Mucosa of descending colon (tissue), 3 donors: ENCODE data around the gene RASGEF1C. TPM values are rescaled to one million over a fixed set of nuclear protein-coding genes. Genes with fewer than 3 reads are reported as not detected.
"Not testable (repeated sequence)": the region's sequence is repeated elsewhere in the genome, so short reads cannot be mapped to it uniquely, and the experiment has no call there.

Source experiments
- ATAC-seq: fragments of 200-7000 bp; cut with Tn5 transposase; one replicate; pipeline ENCODE4 v1.9.1; 2020; ENCODE audit warnings: mild to moderate bottlenecking, moderate library complexity
- DNase-seq, 3 donors: peaks; one replicate each; pipeline ENCODE4 v3.0.0-alpha.2; 2020
- H3K36me3 ChIP-seq: fragments of 200-600 bp; one replicate; pipeline ENCODE4 v1.8.0; 2021; ENCODE audit warnings: low read depth, mild to moderate bottlenecking
- H3K4me1 ChIP-seq: fragments of 200-600 bp; one replicate; pipeline ENCODE4 v1.8.0; 2021; ENCODE audit warnings: low read depth, mild to moderate bottlenecking
- H3K4me3 ChIP-seq: fragments of 200-600 bp; one replicate; pipeline ENCODE4 v1.8.0; 2021; ENCODE audit warnings: mild to moderate bottlenecking
- H3K9me3 ChIP-seq: fragments of 200-600 bp; one replicate; pipeline ENCODE4 v1.8.0; 2021; ENCODE audit warnings: mild to moderate bottlenecking
- CTCF ChIP-seq: fragments of 200-600 bp; IDR thresholded peaks from one replicate; pipeline ENCODE4 v1.8.0; 2022; ENCODE audit warnings: antibody characterized with exemption, mild to moderate bottlenecking
- intact Hi-C, 2 donors: fragments of 100-400 bp; cut with DNase I in 1 of 2; cut with micrococcal nuclease in 1 of 2; formaldehyde crosslinking; loops; one replicate each; pipeline versions ENCODE4 v1.11.0 to v1.11.1; 2022; cut with DNase I, micrococcal nuclease
- total RNA-seq, 3 donors: library from RNA; stranded (reverse); fragmentation: NEBNext Ultra II Directional in 2 of 3; extraction: Animal tissue kit (Norgen Biotek cat#: 25700) in 2 of 3; gene quantifications; one replicate each; pipeline versions ENCODE4 v1.2.1 to v1.2.4, GENCODE V29; 2021 to 2023
- donor health status: DM: no; HTN: no; CAD: no; lungs with moderate emphysema.
- donor health status: DM: no; HTN: no; CAD: no.
- donor health status: DM: no; HTN: yes; CAD: no.

Gene RASGEF1C
- total RNA-seq, 3 donors from 2014 or later: 0.17 to 1.9 (median 0.65) TPM

- intact Hi-C loops: no loop called here
- DNase-seq: no peak
- ATAC-seq: no peak
- TF ChIP-seq CTCF: no peak
- peaks cover 6% of the 10 kb centered on the region for H3K4me1 ChIP-seq
- no peak overlapping the region for H3K4me3 ChIP-seq
- no peaks in the 10 kb centered on the region for H3K36me3 ChIP-seq
- H3K9me3 ChIP-seq: no peaks in the 10 kb centered on the region
These were observed 2.7 kb upstream of the RASGEF1C start for GRCh38 chr5:180211761-180212035.

DNA sequence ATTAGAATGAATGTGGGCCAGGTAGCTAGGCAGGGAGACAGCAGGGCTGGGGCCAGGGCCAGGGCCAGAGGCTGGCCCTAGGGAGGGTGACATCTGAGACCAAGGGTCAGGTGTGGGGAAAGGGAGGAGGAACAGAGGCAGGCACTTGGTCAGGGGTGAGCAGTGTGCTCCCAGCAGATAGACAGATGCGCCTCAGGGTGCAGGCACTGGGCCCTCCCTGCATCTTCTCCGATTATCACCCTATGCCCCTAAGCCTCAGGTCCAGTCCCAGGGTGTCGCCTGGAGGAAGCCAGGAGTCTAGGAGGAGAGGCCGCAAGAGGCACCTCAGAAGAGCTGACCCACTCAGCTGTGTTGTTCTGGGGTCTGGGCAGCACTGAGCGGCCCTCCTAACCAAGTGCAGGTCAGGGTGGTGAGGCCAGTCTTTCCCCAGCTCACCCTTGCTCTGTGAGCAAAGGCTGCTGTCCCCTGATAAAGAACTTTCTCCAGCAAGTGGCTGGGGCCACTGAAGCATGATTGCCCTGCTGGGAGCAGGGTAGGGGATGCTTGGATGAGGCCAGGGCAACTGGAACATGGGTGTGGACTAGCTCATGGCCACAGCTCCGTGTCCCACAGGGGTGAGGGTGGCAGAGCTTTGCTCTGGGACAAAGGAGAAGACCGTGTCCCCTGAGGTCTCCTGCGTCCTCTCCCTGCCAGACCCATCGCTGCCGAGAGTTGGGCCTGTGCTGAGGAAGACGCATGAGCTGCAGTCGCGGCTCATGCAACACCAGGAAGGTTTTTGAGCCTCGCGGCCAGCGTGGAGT is 2.1 kb upstream of the RASGEF1C start:
- DNase-seq: no peak
- no peak for ATAC-seq

DNA sequence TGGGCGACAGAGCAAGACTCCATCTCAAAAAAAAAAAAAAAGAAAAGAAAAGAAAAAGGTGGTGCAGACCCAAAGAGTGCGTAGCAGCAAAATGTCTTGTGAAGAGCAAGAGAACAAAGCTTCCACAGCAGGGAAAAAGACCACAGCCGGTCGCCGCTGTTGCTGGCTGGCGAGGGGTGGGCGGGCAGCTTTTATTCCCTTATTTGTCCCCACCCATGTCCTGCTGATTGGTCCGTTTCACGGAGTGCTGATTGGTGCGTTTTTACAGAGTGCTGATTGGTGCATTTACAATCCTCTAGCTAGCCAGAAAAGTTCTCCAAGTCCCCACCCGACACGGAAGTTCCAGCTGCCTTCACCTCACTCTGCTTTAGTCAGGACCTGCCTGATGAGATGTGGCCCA is 1.1 kb upstream of the RASGEF1C start:
- ATAC-seq, intact Hi-C loops, H3K9me3 ChIP-seq: not testable (repeated sequence)

More for the DNA sequence above, 2.1 kb upstream of the RASGEF1C start:
- Histone ChIP-seq H3K9me3 (no peaks in the 10 kb centered on the region), H3K4me1 (peaks cover 6% of the 10 kb centered on the region), H3K36me3 (no peaks in the 10 kb centered on the region), H3K4me3 (no peak overlapping the region)
- intact Hi-C loops: no loop called here
- no peak for TF ChIP-seq CTCF

GRCh38 chr5:180208435-180209081 is 453 bp downstream of the RASGEF1C start:
- Histone ChIP-seq H3K36me3 (no peaks in the 10 kb centered on the region), H3K9me3 (no peaks in the 10 kb centered on the region), H3K4me1 (peaks cover 6% of the 10 kb centered on the region), H3K4me3 (no peak overlapping the region)
- DNase-seq (peak in 1 of 3 donors; percentile 36), ATAC-seq (no peak)
- intact Hi-C loops: no loop called here
- TF ChIP-seq CTCF: no peak

More for the DNA sequence above, 1.1 kb upstream of the RASGEF1C start:
- H3K4me3 ChIP-seq, H3K36me3 ChIP-seq, H3K4me1 ChIP-seq, DNase-seq: not testable (repeated sequence)

- Histone ChIP-seq H3K36me3 (no peaks in the 10 kb centered on the region), H3K4me1 (peaks cover 6% of the 10 kb centered on the region), H3K4me3 (no peak overlapping the region), H3K9me3 (no peaks in the 10 kb centered on the region)
- no peak for DNase-seq
- TF ChIP-seq CTCF: no peak
- ATAC-seq: no peak
- intact Hi-C loops: no loop called here
These were observed 975 bp downstream of the RASGEF1C start for GRCh38 chr5:180208038-180208434.

- Histone ChIP-seq H3K9me3 (no peaks in the 10 kb centered on the region), H3K36me3 (no peaks in the 10 kb centered on the region), H3K4me1 (peaks cover 6% of the 10 kb centered on the region), H3K4me3 (no peak overlapping the region)
- no peak for TF ChIP-seq CTCF
- no peak for ATAC-seq
- intact Hi-C loops: no loop called here
- no peak for DNase-seq
These were observed 1.4 kb downstream of the RASGEF1C start for GRCh38 chr5:180207593-180207992.
